SK-N-SH (cell line): ENCODE results near the gene TTC7B. TPM values are rescaled to one million over a fixed set of nuclear protein-coding genes. Genes with fewer than 3 reads are reported as not detected.

Experiments used
- CTCF ChIA-PET: fragments of 300-600, 350-600 bp; formaldehyde crosslinking; extraction: SDS; loops from one replicate; lab custom pipeline; 2021; lab: Yijun Ruan, JAX
- POLR2A ChIA-PET: fragments of 350-600 bp; sonication (Branson Sonifier 250); formaldehyde crosslinking; extraction: SDS; loops from one replicate; lab custom pipeline; 2020; ENCODE audit warnings: antibody characterized with exemption, inconsistent platforms; lab: Yijun Ruan, JAX
- DNase-seq: peaks from one replicate; pipeline ENCODE4 v3.0.0; 2012
- H2AFZ ChIP-seq: fragments of 200-600 bp; sonication (generic); 2 replicates; pipeline ENCODE4 v1.8.1; 2016; ENCODE audit warnings: antibody characterized with exemption, mild to moderate bottlenecking, low read depth
- H3F3A ChIP-seq: fragments of 200-600 bp; sonication (generic); replicated peaks from 2 replicates; pipeline ENCODE3; 2016; ENCODE audit warnings: antibody characterized with exemption, mild to moderate bottlenecking; ENCODE audit not compliant: insufficient read depth
- H3K27ac ChIP-seq, 2 experiments: fragments of 200-500 bp in 1 of 2; fragments of 200-600 bp in 1 of 2; sonication (Bioruptor generic) in 1 of 2; sonication (generic), shearing (Covaris generic) in 1 of 2; 2 replicates each; pipeline versions ENCODE4 v1.5.1 to v1.6.1; 2014 to 2016; ENCODE audit warnings: low read depth in 2 of 2, inconsistent platforms in 1 of 2, low read length in 1 of 2, mild to moderate bottlenecking in 1 of 2, mixed read lengths in 1 of 2
- H3K27me3 ChIP-seq: fragments of 200-600 bp; sonication (generic), shearing (Covaris generic); 2 replicates; pipeline ENCODE4 v1.6.1; 2016; ENCODE audit warnings: mixed run types; ENCODE audit not compliant: insufficient read depth
- H3K36me3 ChIP-seq, 2 experiments: fragments of 200-500 bp in 1 of 2; fragments of 200-600 bp in 1 of 2; sonication (Bioruptor generic) in 1 of 2; sonication (generic) in 1 of 2; replicated peaks in 1 of 2; 2 replicates each; pipeline versions ENCODE3 to v1.5.1; 2014 to 2016; ENCODE audit warnings: low read length in 1 of 2, mild to moderate bottlenecking in 1 of 2; ENCODE audit not compliant: insufficient read depth in 2 of 2, control insufficient read depth in 1 of 2
- H3K4me1 ChIP-seq, 2 experiments: fragments of 200-500 bp in 1 of 2; fragments of 200-600 bp in 1 of 2; sonication (Bioruptor generic) in 1 of 2; sonication (generic), shearing (Covaris generic) in 1 of 2; 2 replicates each; pipeline versions ENCODE4 v1.5.1 to v1.6.1; 2014 to 2016; ENCODE audit warnings: low read depth in 1 of 2, low read length in 1 of 2, mixed run types in 1 of 2; ENCODE audit not compliant: insufficient read depth in 2 of 2, control insufficient read depth in 1 of 2
- H3K4me2 ChIP-seq: fragments of 200-600 bp; sonication (generic), shearing (Covaris generic); 2 replicates; pipeline ENCODE4 v1.6.1; 2017; ENCODE audit warnings: mixed run types
- H3K4me3 ChIP-seq, 2 experiments: fragments of 200-500 bp in 1 of 2; fragments of 200-600 bp in 1 of 2; sonication (Bioruptor generic) in 1 of 2; sonication (generic), shearing (Covaris generic) in 1 of 2; 2 replicates each; pipeline versions ENCODE4 v1.5.1 to v1.8.1; 2014 to 2016; ENCODE audit warnings: low read depth in 2 of 2, inconsistent platforms in 1 of 2, low read length in 1 of 2, mild to moderate bottlenecking in 1 of 2, mixed read lengths in 1 of 2, moderate library complexity in 1 of 2
- H3K79me2 ChIP-seq: fragments of 200-600 bp; sonication (generic); 2 replicates; pipeline ENCODE4 v1.8.1; 2017; ENCODE audit warnings: mild to moderate bottlenecking; ENCODE audit not compliant: insufficient read depth
- H3K9ac ChIP-seq: fragments of 200-600 bp; sonication (generic); 2 replicates; pipeline ENCODE4 v1.6.1; 2017; ENCODE audit warnings: mixed run types
- H3K9me2 ChIP-seq: fragments of 200-600 bp; sonication (generic); 2 replicates; pipeline ENCODE4 v1.6.1; 2017; ENCODE audit warnings: mixed run types
- H3K9me3 ChIP-seq: fragments of 200-600 bp; sonication (generic); 2 replicates; pipeline ENCODE4 v1.6.1; 2017; ENCODE audit warnings: mixed run types, mild to moderate bottlenecking, moderate library complexity
- H4K20me1 ChIP-seq: fragments of 200-600 bp; sonication (generic); 2 replicates; pipeline ENCODE4 v1.6.1; 2017; ENCODE audit warnings: mild to moderate bottlenecking, mixed run types; ENCODE audit not compliant: insufficient read depth
- CHD2 ChIP-seq: fragments of 150-350 bp; IDR thresholded peaks from 2 replicates; pipeline ENCODE4 v1.6.1; 2018; ENCODE audit warnings: low read length; ENCODE audit not compliant: partially characterized antibody
- ELF1 ChIP-seq: IDR thresholded peaks from 2 replicates; pipeline ENCODE4 v1.4.0; 2012
- EP300 ChIP-seq, 2 experiments: IDR thresholded peaks; 2 replicates each; pipeline versions ENCODE4 v1.4.0 to v1.6.1; 2012; ENCODE audit warnings: borderline replicate concordance in 1 of 2, low read depth in 1 of 2, low read length in 1 of 2
- EZH2phosphoT487 ChIP-seq: fragments of 200-600 bp; sonication (generic); IDR thresholded peaks from 2 replicates; pipeline ENCODE4 v1.6.1; 2017; ENCODE audit warnings: low read depth, mixed run types, mild to moderate bottlenecking, antibody characterized with exemption, moderate library complexity, borderline replicate concordance
- GABPA ChIP-seq: IDR thresholded peaks from 2 replicates; pipeline ENCODE4 v1.4.0; 2012; ENCODE audit warnings: low read depth, mild to moderate bottlenecking
- JUND ChIP-seq: IDR thresholded peaks from 2 replicates; pipeline ENCODE4 v1.4.0; 2012
- MAX ChIP-seq: IDR thresholded peaks from 2 replicates; pipeline ENCODE4 v1.4.0; 2012; ENCODE audit warnings: low read depth
- POLR2AphosphoS5 ChIP-seq: IDR thresholded peaks from 2 replicates; pipeline ENCODE4 v1.6.1; 2012; ENCODE audit warnings: low read depth, low read length
- RCOR1 ChIP-seq: fragments of 150-350 bp; IDR thresholded peaks from 2 replicates; pipeline ENCODE4 v1.6.1; 2017; ENCODE audit warnings: antibody characterized with exemption, low read length
- REST ChIP-seq: IDR thresholded peaks from 2 replicates; pipeline ENCODE4 v1.6.1; 2012; ENCODE audit warnings: mild to moderate bottlenecking, low read depth, low read length, moderate library complexity
- RFX5 ChIP-seq: IDR thresholded peaks from 2 replicates; pipeline ENCODE4 v1.6.1; 2012; ENCODE audit warnings: mild to moderate bottlenecking, improper control_type of control experiment, low read length
- RXRA ChIP-seq: IDR thresholded peaks from 2 replicates; pipeline ENCODE4 v1.4.0; 2012; ENCODE audit warnings: low read depth, mild to moderate bottlenecking, borderline replicate concordance
- SIN3A ChIP-seq: IDR thresholded peaks from 2 replicates; pipeline ENCODE4 v1.6.1; 2012; ENCODE audit warnings: low read depth, mild to moderate bottlenecking, low read length, moderate library complexity, borderline replicate concordance
- TCF12 ChIP-seq: IDR thresholded peaks from 2 replicates; pipeline ENCODE4 v1.4.0; 2012
- TEAD4 ChIP-seq: IDR thresholded peaks from 2 replicates; pipeline ENCODE4 v1.4.0; 2012; ENCODE audit warnings: mild to moderate bottlenecking, borderline replicate concordance; ENCODE audit not compliant: insufficient read depth
- USF1 ChIP-seq: IDR thresholded peaks from 2 replicates; pipeline ENCODE4 v1.4.0; 2012; ENCODE audit warnings: low read depth, borderline replicate concordance
- USF2 ChIP-seq: fragments of 150-350 bp; IDR thresholded peaks from 2 replicates; pipeline ENCODE4 v1.6.1; 2017; ENCODE audit warnings: antibody characterized with exemption, low read length, low read depth, borderline replicate concordance
- YY1 ChIP-seq: IDR thresholded peaks from 2 replicates; pipeline ENCODE4 v1.4.0; 2012; ENCODE audit warnings: low read depth, mild to moderate bottlenecking
- WGBS: methylation state at CpG from one replicate; pipeline ENCODE4 v1.1.6; 2017; ENCODE audit warnings: low lambda C conversion rate; 5-methylcytosine and 5-hydroxymethylcytosine counted together
- polyA plus RNA-seq, 3 experiments: library from polyadenylated mRNA; depleted of rRNA; stranded (reverse); fragments of >200 nt; gene quantifications; 2 replicates each; pipeline ENCODE4 v1.2.3, GENCODE V29; 2012
- TF ChIP-seq, protein P1 (sequence below): IDR thresholded peaks from 2 replicates; pipeline ENCODE4; 2012

TTC7B gene
- polyA plus RNA-seq, 1 of the 3 experiments (the other 2 are of a cell fraction), result 43.1 TPM

DNA sequence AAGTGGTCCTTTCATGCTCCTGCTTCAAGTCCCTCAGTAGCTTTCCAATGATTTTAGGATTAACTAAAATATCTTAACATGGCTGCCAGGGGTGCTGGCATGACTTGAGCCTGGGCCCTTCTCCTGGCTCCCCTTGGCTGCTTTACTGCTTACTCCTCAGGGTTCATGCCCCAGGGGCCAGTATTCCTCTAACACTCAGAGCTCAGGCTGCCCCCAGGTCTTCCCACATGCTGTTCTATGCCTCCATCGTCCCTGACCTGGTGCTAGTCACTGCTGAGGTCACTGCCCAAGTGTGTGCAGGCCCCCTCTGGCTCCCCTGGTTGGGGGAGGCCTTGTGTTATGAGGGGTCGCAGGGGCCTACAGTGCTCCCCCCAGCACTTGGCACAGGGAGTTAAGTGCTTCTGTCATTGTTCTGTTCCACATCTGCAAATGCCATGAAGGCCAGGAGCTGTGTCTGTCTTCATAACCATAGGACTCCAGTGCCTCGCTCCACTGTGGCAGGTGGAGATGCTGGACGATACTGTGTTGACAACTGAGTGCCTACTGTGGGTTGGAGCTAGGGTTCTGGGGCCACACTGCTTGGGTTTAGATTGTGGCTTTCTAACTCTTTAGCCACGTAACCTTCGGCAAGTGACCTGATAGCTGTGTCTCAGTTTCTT lies 228.8 kb downstream of the TTC7B start:
- POLR2A ChIA-PET, result no interaction called here
- Histone ChIP-seq H3F3A (no peaks in the 10 kb centered on the region), H3K9me3 (no peaks in the 10 kb centered on the region), H3K4me1 (no peaks in the 10 kb centered on the region; a peak in 1 of 4 replicates), H4K20me1 (no peaks in the 10 kb centered on the region), H2AFZ (no peak overlapping the region), H3K27me3 (no peaks in the 10 kb centered on the region), H3K9me2 (no peaks in the 10 kb centered on the region), H3K4me2 (no peak overlapping the region), H3K36me3 (peaks cover 2 to 6% of the 10 kb centered on the region in 2 experiments), H3K4me3 (no peak overlapping the region), H3K9ac (no peak overlapping the region), H3K27ac (no peak overlapping the region), H3K79me2 (no peaks in the 10 kb centered on the region)
- no peak for TF ChIP-seq RXRA
- no peak for TF ChIP-seq TEAD4
- no peak for TF ChIP-seq YY1
- TF ChIP-seq USF2, result no peak
- no peak for TF ChIP-seq ELF1
- no peak for TF ChIP-seq POLR2AphosphoS5
- no peak for TF ChIP-seq USF1
- 93% methylated on average over 5 of the region's 6 CpGs for WGBS
- no peak for DNase-seq
- CTCF ChIA-PET, result interaction anchor here (1.3 kb wide), 1 partner anchor 188 kb away, joined by 5 read pairs; no protein-coding TSS in a partner anchor

- WGBS, result 75% methylated on average over 4 of the region's 8 CpGs
- Histone ChIP-seq H3K27me3 (no peaks in the 10 kb centered on the region), H3K4me1 (peaks cover 0 to 10% of the 10 kb centered on the region in 2 experiments; a peak in 1 of 4 replicates), H4K20me1 (no peaks in the 10 kb centered on the region), H3K36me3 (peaks cover 0 to 2% of the 10 kb centered on the region in 2 experiments), H3K4me3 (no peak overlapping the region), H3K9me3 (no peaks in the 10 kb centered on the region), H3F3A (no peaks in the 10 kb centered on the region), H3K9me2 (no peaks in the 10 kb centered on the region), H3K9ac (no peak overlapping the region), H2AFZ (no peak overlapping the region), H3K4me2 (no peak overlapping the region), H3K27ac (no peak overlapping the region), H3K79me2 (no peaks in the 10 kb centered on the region)
- ChIA-PET POLR2A (no interaction called here), CTCF (no interaction called here)
- DNase-seq, result no peak
- no peak for TF ChIP-seq JUND
- TF ChIP-seq USF2, result no peak
- TF ChIP-seq EZH2phosphoT487, result no peak
- TF ChIP-seq USF1, result no peak
- TF ChIP-seq, protein P1, sequence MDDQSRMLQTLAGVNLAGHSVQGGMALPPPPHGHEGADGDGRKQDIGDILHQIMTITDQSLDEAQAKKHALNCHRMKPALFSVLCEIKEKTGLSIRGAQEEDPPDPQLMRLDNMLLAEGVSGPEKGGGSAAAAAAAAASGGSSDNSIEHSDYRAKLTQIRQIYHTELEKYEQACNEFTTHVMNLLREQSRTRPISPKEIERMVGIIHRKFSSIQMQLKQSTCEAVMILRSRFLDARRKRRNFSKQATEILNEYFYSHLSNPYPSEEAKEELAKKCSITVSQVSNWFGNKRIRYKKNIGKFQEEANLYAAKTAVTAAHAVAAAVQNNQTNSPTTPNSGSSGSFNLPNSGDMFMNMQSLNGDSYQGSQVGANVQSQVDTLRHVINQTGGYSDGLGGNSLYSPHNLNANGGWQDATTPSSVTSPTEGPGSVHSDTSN, result no peak
- no peak for TF ChIP-seq EP300 (IDR thresholded peaks at IDR 0.05; ENCODE audit: borderline replicate concordance in 1 of 2, low read depth in 1 of 2, low read length in 1 of 2)
- no peak for TF ChIP-seq MAX
- no peak for TF ChIP-seq TCF12
- no peak for TF ChIP-seq SIN3A
- TF ChIP-seq RFX5, result no peak
- TF ChIP-seq TEAD4, result no peak
- no peak for TF ChIP-seq POLR2AphosphoS5
- no peak for TF ChIP-seq RCOR1
- TF ChIP-seq CHD2, result no peak
- TF ChIP-seq REST, result no peak
- TF ChIP-seq GABPA, result no peak
These were observed 231.1 kb downstream of the TTC7B start for GRCh38 chr14:90585106-90585505.
